Muscle of leg (tissue), 11 donors: ENCODE data around the gene PARD3. TPM values are rescaled to one million over a fixed set of nuclear protein-coding genes. Genes with fewer than 3 reads are reported as not detected.
A peak's percentile ranks its signal among the peaks of the same experiment; 100 is the strongest.
"Not testable (repeated sequence)": the region's sequence is repeated elsewhere in the genome, so short reads cannot be mapped to it uniquely, and the experiment has no call there.

Source experiments
- DNase-seq: peaks from one replicate; pipeline ENCODE4 v3.0.0; 2013
- H3K27ac ChIP-seq: one replicate; pipeline ENCODE4 v1.5.1; 2013; ENCODE audit warnings: mild to moderate bottlenecking, low read length, control low read depth
- H3K27me3 ChIP-seq: one replicate; pipeline ENCODE4 v1.6.1; 2013; ENCODE audit warnings: low read length; ENCODE audit not compliant: control insufficient read depth, insufficient read depth
- H3K36me3 ChIP-seq: one replicate; pipeline ENCODE4 v1.6.1; 2013; ENCODE audit warnings: low read length; ENCODE audit not compliant: control insufficient read depth, insufficient read depth
- H3K4me1 ChIP-seq: one replicate; pipeline ENCODE4 v1.6.1; 2013; ENCODE audit warnings: low read length; ENCODE audit not compliant: control insufficient read depth, insufficient read depth
- H3K4me3 ChIP-seq: one replicate; pipeline ENCODE4 v1.5.1; 2013; ENCODE audit warnings: low read length, control low read depth
- H3K9me3 ChIP-seq: replicated peaks from 2 replicates; pipeline ENCODE4 v1.6.1; 2013; ENCODE audit warnings: low read depth, low read length; ENCODE audit not compliant: control insufficient read depth
- WGBS: methylation state at CpG from one replicate; pipeline ENCODE4 v1.1.5; 2013; ENCODE audit warnings: missing lambda C conversion rate; ENCODE audit not compliant: insufficient coverage; 5-methylcytosine and 5-hydroxymethylcytosine counted together
- polyA plus RNA-seq, 8 donors: library from polyadenylated mRNA; unstranded; fragments of 120-200 nt; gene quantifications; one replicate each; pipeline versions ENCODE4 v1.2.1 to v1.2.3, GENCODE V29; 2013; ENCODE audit warnings: inconsistent platforms in 1 of 8, low replicate concordance in 1 of 8; ENCODE audit not compliant: insufficient read length in 8 of 8, insufficient read depth in 1 of 8
- total RNA-seq: library from RNA; stranded (reverse); fragments of 120-200 nt; gene quantifications from one replicate; pipeline ENCODE4 v1.2.4, GENCODE V29; 2013

PARD3 gene
- total and polyA plus RNA-seq, 9 donors = 32.4 to 59.0 (median 41.9) TPM

- Histone ChIP-seq H3K4me3 (no peak overlapping the region), H3K27ac (no peak overlapping the region), H3K4me1 (no peaks in the 10 kb centered on the region), H3K36me3 (peaks cover 2% of the 10 kb centered on the region), H3K27me3 (no peaks in the 10 kb centered on the region), H3K9me3 (no peaks in the 10 kb centered on the region)
- DNase-seq = no peak
- 67% methylated on average over 1 of the region's 5 CpGs for WGBS
Measured at GRCh38 chr10:34800624-34801023, 14.5 kb downstream of the PARD3 start.

- 100% methylated on average over 3 of the region's 4 CpGs for WGBS
Measured at GRCh38 chr10:34798654-34799053, 16.4 kb downstream of the PARD3 start.

GRCh38 chr10:34797155-34797554, 17.9 kb downstream of the PARD3 start:
- H3K9me3 ChIP-seq = no peaks in the 10 kb centered on the region
- peaks cover 2% of the 10 kb centered on the region for H3K36me3 ChIP-seq
- no peak for DNase-seq
- no peak overlapping the region for H3K27ac ChIP-seq
- H3K27me3 ChIP-seq = no peaks in the 10 kb centered on the region
- peaks cover 9% of the 10 kb centered on the region for H3K4me1 ChIP-seq
- no peak overlapping the region for H3K4me3 ChIP-seq
- no CpG with 5 or more reads among the region's 6 CpGs for WGBS

More at GRCh38 chr10:34798654-34799053, 16.4 kb downstream of the PARD3 start:
- Histone ChIP-seq H3K27me3 (no peaks in the 10 kb centered on the region), H3K4me3 (no peak overlapping the region), H3K9me3 (no peaks in the 10 kb centered on the region), H3K4me1 (peaks cover 6% of the 10 kb centered on the region), H3K36me3 (peaks cover 2% of the 10 kb centered on the region), H3K27ac (no peak overlapping the region)
- no peak for DNase-seq

GRCh38 chr10:34796133-34796532, 19.0 kb downstream of the PARD3 start:
- H3K4me1 ChIP-seq = peaks cover 11% of the 10 kb centered on the region
- no peak for DNase-seq
- H3K4me3 ChIP-seq = no peak overlapping the region
- H3K36me3 ChIP-seq = peaks cover 2% of the 10 kb centered on the region
- no peak overlapping the region for H3K27ac ChIP-seq
- H3K27me3 ChIP-seq = no peaks in the 10 kb centered on the region
- no CpG with 5 or more reads among the region's 1 CpG for WGBS
- no peaks in the 10 kb centered on the region for H3K9me3 ChIP-seq

- no peaks in the 10 kb centered on the region for H3K9me3 ChIP-seq
- no peaks in the 10 kb centered on the region for H3K27me3 ChIP-seq
- DNase-seq = no peak
- H3K36me3 ChIP-seq = peaks cover 2% of the 10 kb centered on the region
- no peak overlapping the region for H3K27ac ChIP-seq
- 100% methylated on average over 5 of the region's 6 CpGs for WGBS
- peaks cover 13% of the 10 kb centered on the region for H3K4me1 ChIP-seq
- H3K4me3 ChIP-seq = no peak overlapping the region
Measured at GRCh38 chr10:34795334-34795733, 19.8 kb downstream of the PARD3 start.

- no peak for DNase-seq
- Histone ChIP-seq H3K27ac (no peak overlapping the region), H3K27me3 (no peaks in the 10 kb centered on the region), H3K4me1 (peaks cover 13% of the 10 kb centered on the region), H3K9me3 (no peaks in the 10 kb centered on the region), H3K36me3 (peaks cover 2% of the 10 kb centered on the region), H3K4me3 (no peak overlapping the region)
- 80% methylated on average over 1 of the region's 4 CpGs for WGBS
Measured at GRCh38 chr10:34794835-34795234, 20.3 kb downstream of the PARD3 start.

- peaks cover 13% of the 10 kb centered on the region for H3K4me1 ChIP-seq
- not testable (repeated sequence) for DNase-seq, H3K27ac ChIP-seq, H3K4me3 ChIP-seq, H3K27me3 ChIP-seq, H3K36me3 ChIP-seq, H3K9me3 ChIP-seq
- WGBS = no CpG with 5 or more reads among the region's 5 CpGs
Measured at GRCh38 chr10:34793581-34793980, 21.5 kb downstream of the PARD3 start.

DNA sequence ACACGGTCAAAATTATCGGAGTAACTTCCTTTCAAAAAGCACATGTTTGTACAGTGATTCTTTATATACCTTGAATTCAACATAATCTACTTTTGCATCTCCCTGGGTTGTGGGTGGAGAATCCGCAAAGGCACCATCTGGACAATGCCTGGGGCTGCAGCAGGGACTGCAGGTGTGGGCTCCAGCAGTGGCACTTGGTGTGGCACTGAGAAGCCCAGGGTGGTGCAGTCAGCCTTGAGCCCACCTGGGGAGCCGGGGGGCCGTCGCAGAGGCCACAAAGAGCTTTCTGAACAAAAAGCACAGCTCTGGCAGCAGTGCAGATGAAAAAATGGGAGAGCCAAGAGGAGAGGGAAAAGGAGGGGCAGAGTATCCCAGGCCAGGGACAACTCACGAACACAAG, 22.2 kb downstream of the PARD3 start:
- Histone ChIP-seq H3K36me3 (no peaks in the 10 kb centered on the region), H3K9me3 (no peaks in the 10 kb centered on the region), H3K4me1 (peaks cover 13% of the 10 kb centered on the region), H3K27ac (no peak overlapping the region), H3K4me3 (no peak overlapping the region), H3K27me3 (no peaks in the 10 kb centered on the region)
- 67% methylated on average over 5 of the region's 7 CpGs for WGBS
- no peak for DNase-seq

DNA sequence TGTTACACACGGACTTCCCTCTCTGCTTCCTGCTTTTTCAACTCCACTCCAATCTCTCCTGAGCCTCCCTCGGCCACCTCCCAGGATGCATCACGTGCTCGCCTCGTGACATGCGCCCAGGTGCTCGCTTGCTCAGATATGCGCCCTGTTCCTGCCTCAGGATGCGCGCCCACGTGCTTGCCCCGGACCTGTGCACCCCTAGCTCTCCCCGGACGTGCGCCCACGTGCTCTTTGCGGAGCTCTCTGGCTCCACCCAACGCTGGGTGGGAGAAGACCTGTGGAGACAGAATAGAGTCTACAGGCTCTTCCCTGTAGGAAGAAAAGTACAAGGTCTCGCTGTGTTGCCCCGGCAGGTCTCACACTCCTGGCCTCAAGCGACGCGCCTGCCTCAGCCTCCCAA, 23.1 kb downstream of the PARD3 start:
- H3K9me3 ChIP-seq = no peaks in the 10 kb centered on the region
- H3K4me1 ChIP-seq = peaks cover 13% of the 10 kb centered on the region
- no peak overlapping the region for H3K27ac ChIP-seq
- no peak for DNase-seq
- H3K27me3 ChIP-seq = no peaks in the 10 kb centered on the region
- no peak overlapping the region for H3K4me3 ChIP-seq
- WGBS = 84% methylated on average over 20 of the region's 23 CpGs
- H3K36me3 ChIP-seq = no peaks in the 10 kb centered on the region

GRCh38 chr10:34791228-34791627, 23.9 kb downstream of the PARD3 start:
- Histone ChIP-seq H3K4me3 (no peak overlapping the region), H3K36me3 (no peaks in the 10 kb centered on the region), H3K4me1 (peaks cover 16% of the 10 kb centered on the region), H3K9me3 (no peaks in the 10 kb centered on the region), H3K27ac (peak overlapping the region; percentile 20), H3K27me3 (no peaks in the 10 kb centered on the region)
- no peak for DNase-seq
- 94% methylated on average over 10 of the region's 15 CpGs for WGBS

DNA sequence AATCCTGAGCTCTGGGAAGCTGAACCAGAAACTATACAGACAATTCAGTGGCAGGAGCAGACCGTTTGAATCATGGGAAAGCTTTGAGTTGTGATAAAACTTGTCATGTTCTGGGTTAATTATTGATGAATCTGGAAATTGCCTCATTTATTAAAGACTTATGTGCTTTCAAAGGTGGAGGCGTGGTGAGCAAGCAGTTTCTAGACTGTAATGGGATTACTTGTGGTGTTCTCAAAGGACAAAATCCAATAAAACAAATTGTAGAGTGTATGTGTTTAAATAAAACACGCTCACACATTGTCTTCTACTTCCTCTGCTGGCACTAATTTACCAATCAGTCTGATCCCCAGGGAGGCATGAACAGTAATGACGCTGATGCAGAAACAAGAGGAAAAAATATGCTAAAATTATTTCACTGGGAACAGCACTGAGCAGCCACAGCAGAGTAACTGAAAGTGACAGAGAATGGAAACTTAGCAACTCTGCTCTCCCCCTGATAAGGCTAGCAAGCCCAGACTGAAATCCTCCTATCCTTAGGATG, 25.1 kb downstream of the PARD3 start:
- Histone ChIP-seq H3K4me1 (peaks cover 22% of the 10 kb centered on the region), H3K9me3 (no peaks in the 10 kb centered on the region), H3K27ac (peak overlapping the region; percentile 10), H3K4me3 (no peak overlapping the region), H3K36me3 (no peaks in the 10 kb centered on the region), H3K27me3 (no peaks in the 10 kb centered on the region)
- 0% methylated on average over 1 of the region's 4 CpGs for WGBS
- DNase-seq = peak; percentile 56
